Ovary (tissue), 9 donors: ENCODE results near the gene INTU. TPM values are rescaled to one million over a fixed set of nuclear protein-coding genes. Genes with fewer than 3 reads are reported as not detected.

Experiments used
- DNase-seq, 5 donors: peaks; one replicate each; pipeline ENCODE4 v3.0.0-alpha.2; 2019 to 2020
- H3K27ac ChIP-seq, 2 donors: fragments of 200-600 bp; one replicate each; pipeline versions ENCODE4 v1.5.1 to v1.8.0; 2019 to 2022
- H3K27me3 ChIP-seq: fragments of 200-600 bp; one replicate; pipeline ENCODE4 v1.8.0; 2022
- H3K36me3 ChIP-seq: fragments of 200-600 bp; sonication (generic); one replicate; pipeline ENCODE4 v1.5.1; 2019
- H3K4me1 ChIP-seq: one replicate; pipeline ENCODE4 v1.8.1; 2013; ENCODE audit warnings: mild to moderate bottlenecking, moderate library complexity; ENCODE audit not compliant: insufficient read depth
- H3K4me3 ChIP-seq: fragments of 200-600 bp; sonication (generic); one replicate; pipeline ENCODE4 v1.5.1; 2017
- H3K9me3 ChIP-seq, 2 donors: fragments of 200-600 bp in 1 of 2; sonication (generic) in 1 of 2; one replicate each; pipeline versions ENCODE4 v1.5.1 to v1.8.1; 2013 to 2019; ENCODE audit warnings: mild to moderate bottlenecking in 1 of 2, moderate library complexity in 1 of 2
- CTCF ChIP-seq, 3 donors: fragments of 450-650 bp in 2 of 3; fragments of 200-600 bp in 1 of 3; IDR thresholded peaks; one replicate each; pipeline versions ENCODE4 v1.5.1 to v1.8.0; 2016 to 2022; ENCODE audit warnings: antibody characterized with exemption in 3 of 3, mild to moderate bottlenecking in 1 of 3
- EP300 ChIP-seq: sonication (generic); formaldehyde crosslinking; IDR thresholded peaks from one replicate; pipeline ENCODE4 v1.6.1; 2017; ENCODE audit warnings: antibody characterized with exemption
- POLR2A ChIP-seq: fragments of 450-650 bp; IDR thresholded peaks from one replicate; pipeline ENCODE4 v1.6.1; 2017; ENCODE audit warnings: antibody characterized with exemption, mild to moderate bottlenecking, moderate library complexity
- WGBS, 3 donors: extraction: QIAGEN DNeasy Blood & Tissue Kit in 1 of 3; methylation state at CpG; one replicate each; pipeline versions ENCODE4 v1.1.5 to v1.1.7; 2013 to 2017; 5-methylcytosine and 5-hydroxymethylcytosine counted together
- intact Hi-C, 4 donors: fragments of 100-400 bp; cut with DNase I; formaldehyde crosslinking; loops; one replicate each; pipeline versions ENCODE4 v1.11.0 to v1.15.1; 2022 to 2023
- polyA plus RNA-seq, 2 donors: library from polyadenylated mRNA; stranded (reverse); fragments of 200-250 nt in 1 of 2; fragments of 350-450 nt in 1 of 2; fragmentation: Illumina TruSeq in 1 of 2; extraction: RNeasy Lipid Tissue Mini Kit (QIAGEN cat#74804) in 1 of 2; gene quantifications; one replicate each; pipeline ENCODE4 v1.2.3, GENCODE V29; 2013 to 2014
- total RNA-seq, 7 donors: library from RNA; depleted of rRNA in 2 of 7; stranded (reverse); fragments of >200 nt in 2 of 7; fragmentation: NEBNext Ultra II Directional in 3 of 7; extraction: Animal tissue kit (Norgen Biotek cat#: 25700) in 3 of 7; gene quantifications; one replicate each; pipeline versions ENCODE4 v1.1.0 to v1.2.4, GENCODE V29; 2016 to 2023
- donor health status: DM: no; HTN: no; CAD: no; lungs with moderate emphysema.
- donor health status: DM: no; HTN: no; CAD: no.
- donor health status: Bipolar disorder and iron deficiency.
- donor health status: DM: yes; HTN: yes; CAD: no.
- donor health status: DM: no; HTN: no; CAD: no.
- donor health status: DM: yes; HTN: yes; CAD: no.

The INTU gene
- total and polyA plus RNA-seq, 9 donors, result 5.5 to 23.2 (median 11.7) TPM

GRCh38 chr4:127630152-127630551, 2.6 kb upstream of the INTU start:
- intact Hi-C loops, result loop anchor here in 1 of 4 donors (10.0 kb wide), 1 partner anchor 335 kb away; the partner anchor contains the start of genes ABHD18 and MFSD8
- no peak for DNase-seq
- Histone ChIP-seq H3K4me1 (no peaks in the 10 kb centered on the region), H3K27ac (no peak overlapping the region), H3K9me3 (no peaks in the 10 kb centered on the region), H3K4me3 (no peak overlapping the region), H3K36me3 (no peaks in the 10 kb centered on the region), H3K27me3 (no peaks in the 10 kb centered on the region)
- TF ChIP-seq POLR2A (no peak), CTCF (IDR thresholded peaks at IDR 0.05) (no peak), EP300 (no peak)
- 83 to 90% (median 84%) methylated on average over 5 of the region's 5 CpGs for WGBS, 3 donors

GRCh38 chr4:127631420-127631819, 1.3 kb upstream of the INTU start:
- no peaks in the 10 kb centered on the region for H3K4me1 ChIP-seq
- DNase-seq, result no peak
- no peaks in the 10 kb centered on the region for H3K27me3 ChIP-seq
- H3K27ac ChIP-seq, result no peak overlapping the region
- no peaks in the 10 kb centered on the region for H3K36me3 ChIP-seq
- H3K4me3 ChIP-seq, result no peak overlapping the region
- no peaks in the 10 kb centered on the region for H3K9me3 ChIP-seq
- intact Hi-C loops, result loop anchor here in 1 of 4 donors (10.0 kb wide), 1 partner anchor 333 kb away; the partner anchor contains the start of genes ABHD18 and MFSD8
- TF ChIP-seq CTCF (IDR thresholded peaks at IDR 0.05) (no peak), EP300 (no peak), POLR2A (no peak)
- 33 to 40% (median 39%) methylated on average over 2 of the region's 2 CpGs for WGBS, 3 donors

DNA sequence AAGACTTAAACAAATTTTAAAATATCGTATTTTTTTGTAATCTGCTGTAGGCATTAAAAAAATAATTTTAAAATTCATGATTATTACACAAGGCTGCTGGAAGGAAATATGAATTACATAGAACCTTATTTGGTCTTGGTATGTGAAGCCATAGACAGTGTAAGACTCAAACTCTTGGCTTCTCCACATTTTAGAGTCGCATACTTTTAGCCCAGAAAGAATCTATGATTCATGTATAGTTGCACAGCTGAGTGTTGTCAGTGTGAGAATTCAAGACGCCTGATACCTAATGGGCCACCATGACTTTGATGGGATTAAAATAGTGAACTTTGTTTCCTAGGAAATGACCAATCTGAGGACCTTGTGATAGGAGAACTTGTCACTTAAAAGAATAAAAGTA, 1.4 kb downstream of the INTU start:
- H3K9me3 ChIP-seq, result no peaks in the 10 kb centered on the region
- no peak overlapping the region for H3K4me3 ChIP-seq
- intact Hi-C loops, result loop anchor here in 1 of 4 donors (10.0 kb wide), 1 partner anchor 331 kb away; the partner anchor contains the start of genes ABHD18 and MFSD8
- H3K27me3 ChIP-seq, result no peaks in the 10 kb centered on the region
- no peak for DNase-seq
- no peaks in the 10 kb centered on the region for H3K4me1 ChIP-seq
- TF ChIP-seq CTCF (IDR thresholded peaks at IDR 0.05) (no peak), EP300 (no peak), POLR2A (no peak)
- WGBS, 3 donors, result 64 to 76% (median 69%) methylated on average over 3 of the region's 3 CpGs
- no peak overlapping the region for H3K27ac ChIP-seq
- H3K36me3 ChIP-seq, result no peaks in the 10 kb centered on the region

GRCh38 chr4:127641524-127641923, 8.8 kb downstream of the INTU start:
- intact Hi-C loops, result no loop called here
- no peak for DNase-seq

GRCh38 chr4:127642169-127642568, 9.4 kb downstream of the INTU start:
- Histone ChIP-seq H3K27me3 (no peaks in the 10 kb centered on the region), H3K4me1 (no peaks in the 10 kb centered on the region), H3K4me3 (no peak overlapping the region), H3K27ac (no peak overlapping the region), H3K36me3 (no peaks in the 10 kb centered on the region), H3K9me3 (no peaks in the 10 kb centered on the region)
- TF ChIP-seq EP300 (no peak), POLR2A (no peak), CTCF (IDR thresholded peaks at IDR 0.05) (no peak)
- intact Hi-C loops, result no loop called here
- no peak for DNase-seq

More at GRCh38 chr4:127641524-127641923, 8.8 kb downstream of the INTU start:
- Histone ChIP-seq H3K9me3 (no peaks in the 10 kb centered on the region), H3K4me1 (no peaks in the 10 kb centered on the region), H3K27me3 (no peaks in the 10 kb centered on the region), H3K36me3 (no peaks in the 10 kb centered on the region), H3K27ac (no peak overlapping the region), H3K4me3 (no peak overlapping the region)
- no peak for TF ChIP-seq EP300
- TF ChIP-seq POLR2A, result no peak
- 67 to 80% (median 75%) methylated on average over 4 of the region's 4 CpGs for WGBS, 3 donors
